ENCODE results near the gene ETFB.

DNA sequence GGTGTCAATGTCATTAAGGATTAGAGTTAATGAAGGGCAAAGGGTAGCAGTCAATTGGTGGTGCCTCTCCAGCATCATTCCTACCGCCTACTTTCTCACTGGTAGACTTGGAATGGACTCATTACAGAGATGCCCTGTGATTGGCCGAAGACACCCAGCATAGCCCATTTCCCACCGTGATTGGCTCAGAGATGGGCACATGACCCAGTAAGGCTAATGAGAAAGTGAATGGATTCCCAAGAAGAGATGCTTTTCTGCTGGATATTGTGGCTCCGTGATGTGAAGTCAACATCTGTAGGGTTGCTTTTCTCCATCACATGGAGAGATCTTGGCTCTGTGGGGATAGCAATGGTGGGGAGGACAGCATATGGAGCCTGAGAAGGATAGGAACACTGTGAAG lies 35.8 kb downstream of the ETFB start:
- TF ChIP-seq, protein P1, sequence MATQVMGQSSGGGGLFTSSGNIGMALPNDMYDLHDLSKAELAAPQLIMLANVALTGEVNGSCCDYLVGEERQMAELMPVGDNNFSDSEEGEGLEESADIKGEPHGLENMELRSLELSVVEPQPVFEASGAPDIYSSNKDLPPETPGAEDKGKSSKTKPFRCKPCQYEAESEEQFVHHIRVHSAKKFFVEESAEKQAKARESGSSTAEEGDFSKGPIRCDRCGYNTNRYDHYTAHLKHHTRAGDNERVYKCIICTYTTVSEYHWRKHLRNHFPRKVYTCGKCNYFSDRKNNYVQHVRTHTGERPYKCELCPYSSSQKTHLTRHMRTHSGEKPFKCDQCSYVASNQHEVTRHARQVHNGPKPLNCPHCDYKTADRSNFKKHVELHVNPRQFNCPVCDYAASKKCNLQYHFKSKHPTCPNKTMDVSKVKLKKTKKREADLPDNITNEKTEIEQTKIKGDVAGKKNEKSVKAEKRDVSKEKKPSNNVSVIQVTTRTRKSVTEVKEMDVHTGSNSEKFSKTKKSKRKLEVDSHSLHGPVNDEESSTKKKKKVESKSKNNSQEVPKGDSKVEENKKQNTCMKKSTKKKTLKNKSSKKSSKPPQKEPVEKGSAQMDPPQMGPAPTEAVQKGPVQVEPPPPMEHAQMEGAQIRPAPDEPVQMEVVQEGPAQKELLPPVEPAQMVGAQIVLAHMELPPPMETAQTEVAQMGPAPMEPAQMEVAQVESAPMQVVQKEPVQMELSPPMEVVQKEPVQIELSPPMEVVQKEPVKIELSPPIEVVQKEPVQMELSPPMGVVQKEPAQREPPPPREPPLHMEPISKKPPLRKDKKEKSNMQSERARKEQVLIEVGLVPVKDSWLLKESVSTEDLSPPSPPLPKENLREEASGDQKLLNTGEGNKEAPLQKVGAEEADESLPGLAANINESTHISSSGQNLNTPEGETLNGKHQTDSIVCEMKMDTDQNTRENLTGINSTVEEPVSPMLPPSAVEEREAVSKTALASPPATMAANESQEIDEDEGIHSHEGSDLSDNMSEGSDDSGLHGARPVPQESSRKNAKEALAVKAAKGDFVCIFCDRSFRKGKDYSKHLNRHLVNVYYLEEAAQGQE (IDR thresholded peaks at IDR 0.05; ENCODE audit: insufficient read depth in 1 of 2, low read depth in 2 of 2, low read length in 1 of 2), result no peak
- TF ChIP-seq, protein P2, sequence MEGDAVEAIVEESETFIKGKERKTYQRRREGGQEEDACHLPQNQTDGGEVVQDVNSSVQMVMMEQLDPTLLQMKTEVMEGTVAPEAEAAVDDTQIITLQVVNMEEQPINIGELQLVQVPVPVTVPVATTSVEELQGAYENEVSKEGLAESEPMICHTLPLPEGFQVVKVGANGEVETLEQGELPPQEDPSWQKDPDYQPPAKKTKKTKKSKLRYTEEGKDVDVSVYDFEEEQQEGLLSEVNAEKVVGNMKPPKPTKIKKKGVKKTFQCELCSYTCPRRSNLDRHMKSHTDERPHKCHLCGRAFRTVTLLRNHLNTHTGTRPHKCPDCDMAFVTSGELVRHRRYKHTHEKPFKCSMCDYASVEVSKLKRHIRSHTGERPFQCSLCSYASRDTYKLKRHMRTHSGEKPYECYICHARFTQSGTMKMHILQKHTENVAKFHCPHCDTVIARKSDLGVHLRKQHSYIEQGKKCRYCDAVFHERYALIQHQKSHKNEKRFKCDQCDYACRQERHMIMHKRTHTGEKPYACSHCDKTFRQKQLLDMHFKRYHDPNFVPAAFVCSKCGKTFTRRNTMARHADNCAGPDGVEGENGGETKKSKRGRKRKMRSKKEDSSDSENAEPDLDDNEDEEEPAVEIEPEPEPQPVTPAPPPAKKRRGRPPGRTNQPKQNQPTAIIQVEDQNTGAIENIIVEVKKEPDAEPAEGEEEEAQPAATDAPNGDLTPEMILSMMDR (IDR thresholded peaks at IDR 0.05), result no peak
- TF ChIP-seq TCF7L2 (IDR thresholded peaks at IDR 0.05; ENCODE audit: low read depth, low read length) (no peak), POLR2AphosphoS5 (IDR thresholded peaks at IDR 0.05; ENCODE audit: low read depth, low read length) (no peak)

Data from Panc1 (cell line).